CD1c-positive myeloid dendritic cell (primary cell): Measurements from ENCODE around the gene ZNF225.
"Not testable (repeated sequence)": the region's sequence is repeated elsewhere in the genome, so short reads cannot be mapped to it uniquely, and the experiment has no call there.

ENCODE experiments used
- DNase-seq: peaks from one replicate; pipeline ENCODE4 v3.0.0-alpha.2; 2016; ENCODE audit errors: extremely low spot score

ZNF225 gene

DNA sequence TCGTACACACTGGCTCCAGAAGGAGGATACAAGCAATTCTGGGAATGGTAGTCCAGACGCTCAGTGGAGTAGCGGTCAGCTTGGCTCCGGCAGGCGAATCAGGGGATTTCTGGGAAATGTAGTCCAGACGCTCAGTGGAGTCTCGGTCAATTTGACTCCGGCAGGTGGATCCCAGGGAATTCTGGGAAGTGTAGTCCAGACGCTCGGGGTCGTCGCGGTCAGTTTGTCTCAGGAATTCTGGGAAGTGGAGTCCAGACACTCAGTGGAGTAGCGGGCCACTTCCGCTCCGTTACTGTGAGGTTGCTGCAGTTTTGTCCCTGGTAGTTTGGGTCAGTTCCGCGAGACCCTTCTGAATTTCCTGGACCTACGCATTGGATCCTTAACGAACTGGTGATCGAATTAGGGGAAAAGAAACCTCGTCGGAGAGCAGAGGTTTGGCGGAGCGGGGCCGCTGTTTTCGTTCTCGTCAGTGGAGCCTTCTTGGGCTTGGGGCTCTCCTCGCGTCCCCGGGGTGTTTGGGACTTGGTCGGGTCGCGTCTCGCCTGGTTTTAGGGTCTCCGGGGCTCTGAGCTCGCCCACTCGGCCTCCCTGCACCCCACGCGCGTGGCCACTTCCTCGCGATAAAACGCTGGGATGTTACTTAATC lies at the start of gene ZNF225:
TSS of gene ZNF225 (plus strand) at position 262 of the 646 bp plus-strand sequence. CDS start 2,429 bp downstream, outside the sequence.
- peak; percentile 97 for DNase-seq

DNA sequence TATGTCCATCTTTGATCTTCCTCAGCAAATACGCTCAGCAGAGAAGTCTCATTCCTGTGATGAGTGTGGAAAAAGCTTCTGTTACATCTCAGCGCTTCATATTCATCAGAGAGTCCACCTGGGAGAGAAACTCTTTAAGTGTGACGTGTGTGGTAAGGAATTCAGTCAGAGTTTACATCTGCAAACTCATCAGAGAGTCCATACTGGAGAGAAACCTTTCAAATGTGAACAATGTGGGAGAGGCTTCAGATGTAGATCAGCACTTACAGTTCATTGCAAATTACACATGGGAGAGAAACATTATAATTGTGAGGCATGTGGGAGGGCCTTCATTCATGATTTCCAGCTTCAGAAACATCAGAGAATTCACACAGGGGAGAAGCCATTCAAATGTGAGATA lies 46.9 kb upstream of the ZNF225 start:
- DNase-seq = no peak

DNA sequence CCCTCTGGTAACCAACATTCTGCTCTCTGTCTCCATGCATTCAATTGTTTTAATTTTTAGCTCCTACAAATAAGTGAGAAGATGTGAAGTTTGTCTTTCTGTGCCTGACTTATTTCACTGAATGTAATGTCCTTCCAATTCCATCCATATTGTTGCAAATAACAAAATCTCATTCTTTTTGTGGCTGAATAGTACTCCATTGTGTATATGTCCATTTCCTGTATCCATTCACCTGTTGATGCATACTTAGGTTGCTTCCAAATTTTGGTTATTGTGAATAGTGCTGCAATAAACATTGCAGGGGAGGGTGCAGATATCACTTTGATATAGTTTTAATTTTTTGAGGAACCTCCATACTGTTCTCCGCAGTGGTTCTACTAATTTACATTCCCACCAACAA lies 43.8 kb upstream of the ZNF225 start:
- no peak for DNase-seq

DNA sequence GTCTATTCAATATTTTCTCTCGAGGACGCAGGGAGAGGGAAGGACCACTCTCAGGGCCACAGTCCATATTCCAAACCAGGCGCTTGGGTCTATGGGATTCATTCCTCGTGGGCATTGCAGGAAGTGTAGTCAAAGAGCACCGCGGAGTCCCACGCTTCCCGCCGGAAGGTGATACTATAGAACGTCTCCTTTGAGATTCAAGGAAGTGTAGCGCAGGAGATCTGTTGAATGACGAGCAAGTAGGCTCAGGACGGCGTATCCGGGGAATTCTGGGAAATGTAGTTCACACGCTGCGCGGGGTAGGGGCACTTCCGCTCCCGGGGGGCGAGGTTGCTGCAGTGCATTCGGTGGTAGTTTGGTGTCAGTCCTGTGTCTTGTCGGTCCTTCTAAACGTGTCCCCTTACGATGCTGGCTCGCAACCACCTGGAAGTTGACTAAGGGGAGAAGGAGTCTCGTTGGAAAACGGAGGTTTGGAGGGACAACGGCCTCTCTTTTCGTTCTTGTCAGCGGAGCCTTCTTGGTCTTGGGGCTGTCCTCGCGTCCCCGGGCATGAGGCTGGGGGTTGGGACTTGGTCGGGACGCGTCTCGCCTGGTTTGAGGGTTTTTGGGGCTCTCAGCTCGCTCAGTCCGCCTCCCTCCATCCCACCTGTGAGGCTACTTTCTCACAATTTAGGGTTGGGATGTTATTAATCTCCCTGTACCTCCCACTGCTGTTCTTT lies 41.2 kb upstream of the ZNF225 start, which contains the start of gene ZNF284:
TSS of gene ZNF284 (plus strand) at position 336 of the 719 bp plus-strand sequence. CDS start 4,231 bp downstream, outside the sequence.
- peak; percentile 94 for DNase-seq

DNA sequence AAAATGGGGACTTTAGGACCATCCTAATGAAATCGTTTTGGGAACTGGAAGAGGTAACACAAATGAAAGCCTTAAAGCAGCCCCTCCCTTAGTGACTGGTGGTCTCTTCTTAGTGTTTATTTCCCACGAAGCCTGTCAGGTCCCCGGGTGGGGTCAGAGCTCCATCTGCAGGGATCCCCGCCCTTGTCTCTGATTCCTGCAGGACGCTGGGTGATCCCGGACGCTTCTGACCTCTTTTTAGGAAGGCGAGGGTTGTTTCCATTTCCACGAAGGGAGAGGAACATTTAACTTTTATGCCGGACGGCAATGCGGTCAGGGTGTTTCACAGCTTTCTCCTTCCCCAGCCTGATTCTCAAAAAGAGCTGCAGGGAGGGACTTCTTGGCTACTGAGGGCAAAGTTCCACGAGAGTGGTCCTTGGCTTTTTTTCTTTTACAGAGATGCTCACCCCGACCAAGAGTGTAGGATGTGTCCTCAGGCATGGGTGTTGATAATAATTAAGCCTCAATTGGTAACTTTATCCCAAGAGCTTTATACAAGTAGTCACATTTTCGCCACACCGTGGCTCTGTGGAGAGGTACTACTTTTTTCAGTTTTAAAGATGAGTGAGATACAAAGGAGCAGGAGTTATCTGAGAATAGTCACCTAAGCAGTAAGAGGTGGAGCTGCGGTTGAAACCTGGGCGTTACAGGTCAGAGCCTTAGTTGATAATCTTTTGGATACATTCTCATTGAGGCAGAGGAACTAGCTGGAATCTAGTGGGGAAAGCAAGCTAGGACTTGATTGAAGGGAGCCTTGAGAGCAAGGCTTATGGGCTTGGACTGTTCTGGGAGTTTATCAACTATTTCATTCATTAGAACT lies 40.4 kb upstream of the ZNF225 start:
- no peak for DNase-seq

DNA sequence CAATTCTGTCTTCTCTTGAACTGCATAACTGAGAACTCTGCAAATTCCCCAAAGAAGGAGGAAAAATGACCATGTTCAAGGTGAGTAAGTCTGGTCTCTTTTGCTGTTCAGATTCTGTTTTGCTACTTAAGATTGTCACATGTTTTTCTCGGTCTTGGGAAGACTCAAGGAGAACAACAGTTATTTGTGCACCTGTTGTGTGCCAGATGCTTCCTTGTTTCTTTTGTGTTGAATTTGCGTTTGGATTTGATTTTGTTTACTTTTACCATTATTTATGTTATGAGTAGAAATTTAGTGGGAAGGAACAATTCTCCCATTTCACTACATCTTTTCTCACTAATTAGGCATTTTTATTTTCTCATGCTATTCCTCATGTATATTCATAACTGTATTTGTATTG lies 36.9 kb upstream of the ZNF225 start:
- no peak for DNase-seq

DNA sequence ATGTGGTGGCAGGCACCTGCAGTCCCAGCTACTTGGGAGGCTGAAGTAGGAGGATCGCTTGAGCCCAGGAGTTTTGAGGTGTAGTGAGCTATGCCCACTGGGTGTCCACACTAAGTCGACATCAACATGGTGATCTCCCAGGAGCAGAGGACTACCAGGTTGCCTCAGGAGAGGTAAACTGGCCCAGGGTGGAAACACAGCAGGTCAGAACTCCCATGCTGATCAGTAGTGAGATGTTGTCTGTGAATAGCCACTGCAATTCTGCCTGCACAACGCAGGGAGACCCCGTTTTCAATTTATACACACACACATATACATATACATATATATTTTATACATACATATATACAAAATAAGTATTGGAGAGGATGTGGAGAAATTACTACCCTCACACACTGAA lies 21.1 kb upstream of the ZNF225 start:
- DNase-seq = no peak

DNA sequence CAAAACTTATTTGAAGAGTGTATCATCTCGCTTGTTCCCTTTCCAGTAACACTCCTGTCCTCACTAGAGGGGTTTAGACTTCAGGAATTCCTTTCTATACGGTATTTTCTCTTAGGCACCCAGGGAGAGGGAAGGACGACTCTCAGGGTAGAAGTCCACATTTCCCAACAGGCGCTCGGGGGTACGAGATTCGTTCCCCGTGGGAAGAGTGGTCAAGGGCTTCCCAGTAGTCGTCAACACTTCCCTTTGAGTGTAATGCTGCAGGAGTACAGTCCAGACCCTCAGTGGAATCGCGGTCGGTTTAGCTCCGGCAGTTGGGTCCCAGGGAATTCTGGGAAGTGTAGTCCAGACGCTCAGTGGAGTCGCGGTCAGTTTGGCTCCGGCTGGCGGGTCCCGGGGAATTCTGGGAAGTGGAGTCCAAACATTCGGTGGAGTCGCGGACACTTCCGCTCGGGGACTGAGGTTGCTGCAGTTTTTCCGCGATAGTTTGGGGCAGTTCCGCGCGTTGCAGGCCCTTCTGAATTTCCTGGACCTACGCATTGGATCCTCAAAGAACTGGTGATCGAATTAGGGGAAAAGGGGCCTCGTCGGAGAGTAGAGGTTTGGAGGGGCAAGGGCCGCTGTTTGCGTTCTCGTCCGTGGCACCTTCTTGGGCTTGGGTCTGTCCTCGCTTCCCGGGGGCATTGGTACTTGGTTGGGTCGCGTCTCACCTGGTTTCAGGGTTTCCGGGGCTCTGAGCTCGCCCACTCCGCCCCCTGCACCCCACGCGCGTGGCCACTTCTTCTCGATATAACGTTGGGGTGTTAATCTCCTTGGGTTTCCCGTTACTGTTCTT lies 19.1 kb upstream of the ZNF225 start, which contains the start of gene ZNF224:
TSS of gene ZNF224 (plus strand) at position 431 of the 835 bp plus-strand sequence. CDS start 3,513 bp downstream, outside the sequence.
- DNase-seq = peak; percentile 94

DNA sequence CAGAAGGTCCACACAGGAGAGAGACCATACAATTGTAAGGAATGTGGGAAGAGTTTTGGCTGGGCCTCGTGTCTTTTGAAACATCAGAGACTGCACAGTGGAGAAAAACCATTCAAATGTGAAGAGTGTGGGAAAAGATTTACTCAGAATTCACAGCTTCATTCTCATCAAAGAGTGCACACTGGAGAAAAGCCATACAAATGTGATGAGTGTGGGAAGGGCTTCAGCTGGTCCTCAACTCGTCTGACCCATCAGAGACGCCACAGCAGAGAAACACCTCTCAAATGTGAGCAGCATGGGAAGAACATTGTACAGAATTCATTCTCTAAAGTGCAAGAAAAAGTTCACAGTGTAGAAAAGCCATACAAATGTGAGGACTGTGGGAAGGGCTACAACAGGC lies 5.4 kb upstream of the ZNF225 start:
- no peak for DNase-seq

DNA sequence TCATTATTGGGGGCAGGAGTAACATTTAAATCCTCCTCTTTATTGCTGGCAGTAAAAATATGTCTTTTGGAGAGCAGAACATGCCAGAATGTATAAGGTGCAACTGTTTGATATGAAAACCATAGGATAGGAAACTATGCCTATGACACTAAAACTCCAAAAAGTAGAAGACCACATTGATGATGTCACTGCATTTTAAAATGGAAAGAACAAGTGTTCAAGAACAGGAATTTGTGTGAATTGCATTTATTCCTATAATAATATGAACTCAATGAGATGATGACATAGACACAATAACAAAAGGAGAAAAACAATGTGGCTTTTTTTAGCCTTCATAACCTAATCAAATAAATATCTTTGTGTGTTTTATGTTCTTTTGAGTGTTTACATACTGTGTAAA lies 3.7 kb upstream of the ZNF225 start:
- no peak for DNase-seq

DNA sequence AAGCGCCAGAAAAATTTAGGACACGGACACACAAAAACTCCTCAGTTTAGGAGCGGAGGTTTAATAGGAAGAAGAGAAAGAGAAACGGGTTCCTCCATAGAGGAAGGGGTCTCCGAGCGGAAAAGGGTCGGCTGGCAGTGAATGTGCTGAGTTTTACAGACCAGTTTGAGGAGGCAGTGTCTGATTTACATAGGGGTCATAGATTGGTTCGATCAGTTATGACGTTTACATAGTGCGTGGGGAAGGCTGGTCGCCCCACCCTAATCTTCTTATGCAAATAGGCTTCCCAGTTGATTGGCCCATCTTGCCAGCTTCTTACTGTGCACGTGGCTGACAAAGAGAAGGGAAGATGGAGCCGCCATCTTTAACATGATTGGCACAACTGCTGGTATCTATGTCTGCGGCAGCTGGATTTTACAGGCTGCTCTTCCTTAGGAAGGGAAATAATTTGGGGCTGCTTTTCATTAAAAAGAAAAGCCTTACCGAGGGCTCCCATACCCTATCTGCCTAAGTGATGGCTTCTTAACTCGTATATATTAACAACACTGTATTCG lies 1.2 kb upstream of the ZNF225 start:
- peak; percentile 47 for DNase-seq

DNA sequence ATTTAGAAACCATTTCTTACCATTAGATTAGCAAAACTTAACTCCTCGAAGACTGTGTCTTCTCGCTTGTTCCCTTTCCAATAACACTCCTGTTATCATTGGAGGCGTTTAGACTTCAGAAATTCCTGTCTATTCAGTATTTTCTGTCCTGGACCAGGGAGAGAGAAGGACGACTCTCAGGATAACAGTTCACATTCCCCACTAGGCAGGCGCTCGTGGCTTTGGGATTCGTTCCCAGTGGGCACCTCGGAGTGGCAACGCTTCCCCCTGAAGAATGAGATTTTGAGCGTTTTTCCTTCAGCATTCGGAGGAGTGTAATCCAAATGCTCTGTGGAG lies 429 bp upstream of the ZNF225 start:
- no peak for DNase-seq

DNA sequence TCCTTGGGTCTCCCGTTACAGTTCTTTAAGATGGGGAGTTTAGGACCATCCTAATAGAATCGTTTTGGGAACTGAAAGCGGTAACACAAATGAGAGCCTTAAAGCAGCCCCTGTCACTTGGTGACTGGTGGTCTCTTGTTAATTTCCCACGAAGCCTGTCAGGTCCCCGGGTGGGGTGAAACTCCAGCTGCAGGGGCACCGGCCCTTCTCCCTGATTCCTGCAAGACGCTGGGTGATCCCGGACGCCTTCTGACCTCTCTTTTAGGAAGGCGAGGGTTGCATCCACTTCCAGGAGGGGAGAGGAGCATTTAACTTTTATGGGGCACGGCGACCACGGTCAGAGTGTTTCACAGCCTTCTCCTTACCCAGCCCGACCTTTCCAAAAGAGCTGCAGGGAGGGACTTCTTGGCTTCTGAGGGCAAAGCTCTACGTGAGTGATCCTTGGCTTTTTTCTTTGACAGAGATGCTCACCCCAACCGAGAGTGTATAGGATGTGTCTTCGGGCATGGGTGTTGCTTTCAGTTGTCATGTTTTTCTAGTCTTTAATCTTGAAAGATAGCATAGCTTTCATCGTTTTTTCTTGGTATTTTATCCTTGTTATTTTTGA lies 688 bp downstream of the ZNF225 start:
- DNase-seq = no peak

DNA sequence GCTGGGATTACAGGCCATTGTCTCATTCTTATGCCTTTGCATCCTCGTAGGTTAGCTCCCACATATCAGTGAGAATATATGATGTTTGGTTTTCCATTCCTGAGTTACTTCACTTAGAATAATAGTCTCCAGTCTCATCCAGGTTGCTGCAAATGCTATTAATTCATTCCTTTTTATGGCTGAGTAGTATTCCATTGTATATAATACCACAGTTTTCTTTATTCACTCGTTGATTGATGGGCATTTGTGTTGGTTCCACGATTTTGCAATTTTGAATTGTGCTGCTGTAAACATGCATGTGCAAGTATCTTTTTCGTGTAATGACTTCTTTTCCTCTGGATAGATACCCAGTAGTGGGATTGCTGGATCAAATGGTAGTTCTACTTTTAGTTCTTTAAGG lies 8.0 kb downstream of the ZNF225 start:
- not testable (repeated sequence) for DNase-seq

DNA sequence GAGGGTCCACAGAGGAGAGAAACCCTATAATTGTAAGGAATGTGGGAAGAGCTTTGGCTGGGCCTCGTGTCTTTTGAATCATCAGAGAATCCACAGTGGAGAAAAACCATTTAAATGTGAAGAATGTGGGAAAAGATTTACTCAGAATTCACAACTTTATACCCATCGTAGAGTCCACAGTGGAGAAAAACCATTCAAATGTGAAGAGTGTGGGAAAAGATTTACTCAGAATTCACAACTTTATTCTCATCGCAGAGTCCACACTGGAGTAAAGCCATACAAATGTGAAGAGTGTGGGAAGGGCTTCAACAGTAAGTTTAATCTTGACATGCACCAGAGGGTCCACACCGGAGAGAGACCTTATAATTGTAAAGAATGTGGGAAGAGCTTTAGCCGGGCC lies 18.8 kb downstream of the ZNF225 start:
- no peak for DNase-seq

DNA sequence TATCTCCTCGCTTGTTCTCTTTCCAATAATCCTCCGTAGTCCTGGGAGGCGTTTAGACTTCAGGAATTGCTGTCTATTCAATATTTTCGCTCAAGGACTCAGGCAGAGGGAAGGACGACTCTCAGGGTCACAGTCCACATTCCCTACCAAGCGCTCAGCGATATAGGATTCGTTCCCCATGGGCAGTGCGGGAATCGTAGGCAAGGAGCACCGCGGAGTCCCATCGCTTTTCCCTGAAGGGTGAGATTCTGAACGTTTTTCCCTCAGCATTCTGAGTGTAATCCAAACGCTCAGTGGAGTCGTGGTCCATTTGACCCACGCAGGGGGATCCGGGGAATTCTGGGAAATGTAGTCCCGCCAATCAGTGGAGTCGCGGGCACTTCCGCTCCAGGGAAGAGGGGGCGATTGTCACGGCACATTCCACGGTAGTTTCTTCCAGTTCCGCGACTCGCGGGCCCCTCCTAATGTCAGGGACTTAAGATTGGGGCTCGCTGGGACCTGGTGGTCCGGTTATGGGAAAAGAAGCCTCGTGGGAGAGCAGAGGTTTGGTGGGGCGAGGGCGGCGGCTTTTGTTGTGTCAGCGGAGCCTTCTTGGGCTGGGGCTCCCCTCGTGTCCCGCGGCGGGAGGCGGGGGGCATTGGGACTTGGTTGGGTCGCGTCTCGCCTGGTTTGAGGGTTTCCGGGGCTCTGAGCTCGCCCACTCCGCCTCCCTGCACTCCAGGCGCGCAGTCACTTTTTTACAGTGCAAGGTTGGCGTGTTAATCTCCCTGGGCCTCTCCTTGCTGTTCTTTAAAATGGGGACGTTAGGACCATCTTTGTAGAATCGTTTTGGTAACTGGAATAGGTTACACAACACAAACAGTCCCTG lies 28.2 kb downstream of the ZNF225 start, which contains the start of gene ZNF234:
TSS of gene ZNF234 (plus strand) at position 364 of the 868 bp plus-strand sequence. CDS start 3,079 bp downstream, outside the sequence.
- DNase-seq = peak; percentile 88

DNA sequence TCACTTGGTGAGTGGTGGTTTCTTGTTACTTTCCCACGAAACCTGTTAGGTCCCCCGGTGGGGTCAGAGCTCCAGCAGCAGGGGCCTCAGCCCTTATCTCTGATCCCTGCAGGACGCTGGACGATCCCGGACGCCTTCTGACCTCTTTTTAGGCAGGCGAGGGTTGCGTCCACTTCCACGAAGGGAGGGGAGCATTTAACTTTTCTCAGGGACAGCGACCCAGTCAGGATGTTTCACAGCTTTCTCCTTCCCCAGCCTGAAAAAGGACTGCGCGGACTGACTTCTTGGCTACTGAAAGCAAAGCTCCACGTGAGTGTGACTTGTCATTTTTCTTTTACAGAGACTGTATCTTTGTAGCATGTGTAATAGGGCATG lies 28.8 kb downstream of the ZNF225 start:
- DNase-seq = peak; percentile 2

DNA sequence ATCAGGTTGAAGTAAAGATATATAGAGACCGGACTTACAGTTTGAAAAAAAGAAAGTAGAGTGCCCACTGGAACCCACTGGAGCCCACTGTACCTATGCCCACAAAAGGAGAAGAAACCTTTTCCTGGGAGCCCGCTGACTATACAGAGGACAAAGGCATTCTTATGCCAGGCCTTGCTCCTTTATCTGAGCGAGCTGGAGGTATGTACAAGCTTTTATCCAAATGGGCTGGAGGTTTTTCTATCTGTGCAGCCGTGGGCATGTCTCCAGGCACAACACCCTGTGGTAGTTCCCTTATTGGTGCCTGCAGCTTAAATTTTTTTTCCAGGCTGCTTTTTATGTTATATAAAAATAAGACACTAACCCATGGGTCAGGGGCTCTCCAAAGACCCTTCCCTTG lies 36.6 kb downstream of the ZNF225 start:
- DNase-seq = no peak

DNA sequence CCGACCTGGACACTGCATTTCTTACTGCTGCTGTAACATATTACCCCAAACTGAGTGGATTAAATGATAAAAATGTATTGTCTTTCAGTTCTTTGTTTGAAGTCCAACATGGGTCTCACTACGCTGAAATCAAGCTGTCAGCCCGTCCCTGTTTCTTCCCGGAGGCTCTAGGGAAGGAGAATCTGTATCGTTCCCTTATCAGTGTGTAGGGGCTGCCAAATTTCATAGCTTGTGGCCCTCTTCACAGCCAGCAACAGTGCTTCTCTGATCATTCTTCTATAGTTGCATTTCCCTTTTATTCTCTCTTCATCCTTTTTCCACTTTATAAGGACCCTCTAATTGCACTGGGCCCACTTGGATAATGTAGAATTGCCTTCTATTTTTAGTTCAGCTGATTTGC lies 38.3 kb downstream of the ZNF225 start:
- no peak for DNase-seq

DNA sequence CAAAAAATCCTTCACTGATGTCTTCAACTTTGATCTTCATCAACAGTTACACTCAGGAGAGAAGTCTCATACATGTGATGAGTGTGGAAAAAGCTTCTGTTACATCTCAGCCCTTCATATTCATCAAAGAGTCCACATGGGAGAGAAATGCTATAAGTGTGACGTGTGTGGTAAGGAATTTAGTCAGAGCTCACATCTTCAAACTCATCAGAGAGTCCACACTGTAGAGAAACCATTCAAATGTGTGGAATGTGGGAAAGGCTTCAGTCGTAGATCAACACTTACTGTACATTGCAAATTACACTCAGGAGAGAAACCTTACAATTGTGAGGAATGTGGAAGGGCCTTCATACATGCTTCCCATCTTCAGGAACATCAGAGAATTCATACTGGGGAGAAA lies 43.3 kb downstream of the ZNF225 start:
- DNase-seq = no peak
